HG02885 (cell line): ENCODE data around the gene TMEM106B.
A peak's percentile ranks its signal among the peaks of the same experiment; 100 is the strongest.
"Not testable (repeated sequence)": the region's sequence is repeated elsewhere in the genome, so short reads cannot be mapped to it uniquely, and the experiment has no call there.

Experiments
- ATAC-seq: cut with Tn5 transposase; IDR thresholded peaks from one replicate; pipeline ENCODE4 v1.9.1; 2021; ENCODE audit warnings: mild to moderate bottlenecking; ENCODE audit not compliant: unreplicated experiment, poor library complexity

TMEM106B gene

GRCh38 chr7:12225017-12225416 lies 13.9 kb downstream of the TMEM106B start:
- not testable (repeated sequence) for ATAC-seq

GRCh38 chr7:12226756-12227155 lies 15.7 kb downstream of the TMEM106B start:
- ATAC-seq: no peak

- no peak for ATAC-seq
Measured at GRCh38 chr7:12228024-12228423, 16.9 kb downstream of the TMEM106B start.

- no peak for ATAC-seq
Measured at GRCh38 chr7:12229046-12229445, 18.0 kb downstream of the TMEM106B start.

- ATAC-seq: no peak
Measured at GRCh38 chr7:12231097-12231496, 20.0 kb downstream of the TMEM106B start.

- peak; percentile 86 for ATAC-seq
Measured at GRCh38 chr7:12233175-12233574, 22.1 kb downstream of the TMEM106B start.

GRCh38 chr7:12234334-12234865 lies 23.3 kb downstream of the TMEM106B start:
- no peak for ATAC-seq

GRCh38 chr7:12235970-12236369 lies 24.9 kb downstream of the TMEM106B start:
- no peak for ATAC-seq

- no peak for ATAC-seq
Measured at GRCh38 chr7:12237007-12237406, 25.9 kb downstream of the TMEM106B start.

- no peak for ATAC-seq
Measured at GRCh38 chr7:12239806-12240205, 28.7 kb downstream of the TMEM106B start.

- ATAC-seq: peak; percentile 51
Measured at GRCh38 chr7:12244129-12244528, 33.0 kb downstream of the TMEM106B start.

GRCh38 chr7:12244694-12245093 lies 33.6 kb downstream of the TMEM106B start:
- no peak for ATAC-seq

- no peak for ATAC-seq
Measured at GRCh38 chr7:12249706-12250105, 38.6 kb downstream of the TMEM106B start.

- ATAC-seq: no peak
Measured at GRCh38 chr7:12250232-12250631, 39.1 kb downstream of the TMEM106B start.

- no peak for ATAC-seq
Measured at GRCh38 chr7:12256090-12256489, 45.0 kb downstream of the TMEM106B start.

GRCh38 chr7:12257582-12257981 lies 46.5 kb downstream of the TMEM106B start:
- peak; percentile 100 for ATAC-seq

- no peak for ATAC-seq
Measured at GRCh38 chr7:12258074-12258473, 47.0 kb downstream of the TMEM106B start.

- no peak for ATAC-seq
Measured at GRCh38 chr7:12267542-12267941, 56.4 kb downstream of the TMEM106B start.

- ATAC-seq: no peak
Measured at GRCh38 chr7:12269100-12269895, 58.2 kb downstream of the TMEM106B start.

GRCh38 chr7:12281038-12281437 lies 69.9 kb downstream of the TMEM106B start:
- ATAC-seq: no peak

- ATAC-seq: no peak
Measured at GRCh38 chr7:12287901-12288300, 76.8 kb downstream of the TMEM106B start.

- no peak for ATAC-seq
Measured at GRCh38 chr7:12289996-12290395, 78.9 kb downstream of the TMEM106B start.
